HG02840 (cell line): ENCODE data around the gene CDH5.

Experiments used
- ATAC-seq: cut with Tn5 transposase; IDR thresholded peaks from one replicate; pipeline ENCODE4 v1.9.1; 2021; ENCODE audit warnings: mild to moderate bottlenecking, moderate library complexity, moderate number of reproducible peaks; ENCODE audit not compliant: unreplicated experiment, low FRiP score

Gene CDH5

DNA sequence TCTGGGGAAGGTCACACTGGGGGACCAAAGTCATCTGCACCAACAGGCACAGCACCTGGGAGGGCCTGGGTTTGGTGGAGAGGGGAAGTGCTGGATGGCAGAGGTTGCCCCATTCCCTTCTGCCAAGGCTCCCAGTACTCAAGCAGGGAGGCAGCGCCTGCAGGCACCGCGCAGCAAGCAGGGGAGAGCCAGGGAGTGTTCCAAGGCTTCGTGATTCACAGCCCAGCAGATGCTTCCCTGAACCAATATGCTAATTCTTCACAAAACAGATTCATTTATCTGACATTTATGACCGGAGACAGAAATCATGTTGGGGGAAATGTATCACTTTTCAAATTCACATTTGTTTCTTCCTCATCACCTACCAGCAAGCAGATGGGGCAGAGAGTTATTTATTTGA is 13.4 kb upstream of the CDH5 start:
- ATAC-seq = no peak

DNA sequence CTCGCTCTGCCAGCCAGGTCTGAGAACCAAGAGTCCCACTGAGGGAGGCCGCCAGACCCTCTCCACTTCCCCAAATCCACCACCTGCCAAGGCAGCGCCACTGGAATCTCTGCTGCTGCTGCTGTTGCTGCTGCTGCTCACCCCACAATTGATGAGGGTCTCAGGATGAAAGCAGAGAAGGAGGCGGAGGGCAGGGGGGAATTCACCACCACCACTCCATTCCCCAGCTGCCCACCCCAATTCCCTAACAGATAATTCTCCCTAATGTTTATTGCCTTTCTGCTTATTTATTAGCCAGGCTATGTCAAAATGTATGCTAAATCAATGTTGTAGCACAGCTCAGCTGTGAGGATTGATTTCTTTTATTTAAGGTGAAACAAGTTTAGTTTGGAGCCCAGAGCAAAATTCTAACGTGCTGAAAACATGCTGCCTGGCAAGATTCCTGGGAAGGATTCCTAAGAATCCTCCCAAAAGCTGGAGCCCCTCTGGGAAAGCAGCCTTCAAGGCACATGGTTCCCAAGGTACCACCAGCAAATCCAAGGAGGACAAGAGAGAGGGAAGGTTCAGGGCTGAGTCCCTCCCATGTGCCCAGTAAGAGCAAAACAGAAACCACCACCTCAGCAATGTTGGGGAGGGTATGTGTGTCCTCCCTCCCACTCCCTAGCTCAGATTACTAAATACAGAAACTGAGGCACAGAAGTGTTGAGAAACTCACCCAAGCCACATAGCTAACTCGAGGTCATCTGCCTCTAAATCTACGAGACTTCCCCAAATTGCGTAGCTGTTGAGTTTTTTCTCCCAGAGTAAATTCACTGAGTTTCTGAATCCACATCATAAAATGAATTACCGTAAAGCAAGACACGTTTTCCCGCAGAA is 12.2 kb upstream of the CDH5 start:
- no peak for ATAC-seq

DNA sequence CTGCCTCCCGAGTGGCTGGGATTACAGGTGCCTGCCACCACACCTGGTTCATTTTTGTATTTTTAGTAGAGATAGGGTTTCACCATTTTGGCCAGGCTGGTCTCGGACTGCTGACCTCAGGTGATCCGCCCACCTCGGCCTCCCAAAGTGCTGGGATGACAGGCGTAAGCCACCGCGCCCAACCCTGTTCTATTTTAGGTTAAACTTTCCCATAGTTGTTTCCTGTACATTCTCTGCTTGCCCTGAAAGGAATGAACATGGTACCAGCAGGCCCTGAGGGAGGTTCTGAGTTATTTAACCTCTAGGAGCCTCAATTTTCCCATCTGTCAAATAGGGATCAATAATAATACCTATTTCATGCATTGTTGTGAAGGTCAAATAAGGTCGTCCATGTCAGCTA is 11.0 kb upstream of the CDH5 start:
- ATAC-seq = no peak

DNA sequence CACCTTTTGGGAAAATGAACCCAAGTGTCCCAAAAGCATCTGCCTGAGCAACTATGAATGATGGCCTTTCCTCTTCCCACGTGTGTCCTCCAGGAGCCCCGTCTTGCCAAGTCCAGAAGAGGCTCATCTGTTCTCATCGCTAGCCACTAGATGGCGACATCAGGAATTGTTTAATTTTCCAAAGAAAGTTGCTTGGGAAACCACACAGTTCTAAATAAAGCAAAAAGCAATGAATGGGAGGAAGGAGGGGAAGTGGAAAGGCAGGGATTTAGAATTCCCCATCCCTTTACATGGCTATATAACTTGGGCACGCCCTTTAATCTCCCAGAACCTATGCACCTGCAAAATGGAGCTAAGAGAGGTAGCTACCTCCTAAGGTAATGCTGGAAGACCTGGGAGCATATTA is 9.0 kb upstream of the CDH5 start:
- ATAC-seq = no peak

DNA sequence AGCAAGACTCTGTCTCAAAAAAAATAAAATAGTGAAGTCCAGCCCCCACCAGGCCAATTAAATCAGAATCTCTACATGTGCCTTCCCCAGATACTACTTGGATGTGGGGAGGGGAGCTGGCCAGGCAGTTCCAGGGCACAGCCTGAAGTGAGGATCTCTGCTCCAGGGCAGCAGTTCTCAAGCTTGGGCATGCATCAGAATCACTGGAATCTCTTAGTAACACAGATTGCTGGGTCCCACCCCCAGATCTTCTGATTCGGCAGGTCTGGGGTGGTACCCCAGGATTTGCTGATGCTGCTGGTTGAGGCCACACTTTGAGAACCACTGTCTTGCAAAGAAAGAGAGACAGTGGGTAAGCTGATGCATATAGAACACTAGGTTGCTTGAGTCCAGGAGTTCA is 8.3 kb upstream of the CDH5 start:
- no peak for ATAC-seq

DNA sequence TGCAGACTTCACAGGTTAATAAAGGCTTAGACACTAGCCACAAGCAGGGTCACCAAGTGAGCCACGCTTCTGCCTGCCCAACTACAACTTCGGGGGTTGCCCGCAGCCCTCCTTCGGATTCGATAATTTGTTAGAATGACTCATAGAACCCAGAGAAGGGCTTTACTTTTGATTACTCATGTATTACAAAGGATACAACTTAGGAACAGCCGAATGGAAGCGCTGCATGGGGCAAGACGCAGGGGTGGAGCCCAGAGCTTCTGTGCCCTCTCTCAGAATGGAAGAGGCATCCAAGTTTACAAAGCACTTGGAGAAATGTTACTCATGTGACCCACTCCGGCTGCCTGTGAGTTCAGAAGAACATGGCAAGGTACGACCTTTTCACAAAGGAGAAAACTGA is 7.5 kb upstream of the CDH5 start:
- no peak for ATAC-seq

DNA sequence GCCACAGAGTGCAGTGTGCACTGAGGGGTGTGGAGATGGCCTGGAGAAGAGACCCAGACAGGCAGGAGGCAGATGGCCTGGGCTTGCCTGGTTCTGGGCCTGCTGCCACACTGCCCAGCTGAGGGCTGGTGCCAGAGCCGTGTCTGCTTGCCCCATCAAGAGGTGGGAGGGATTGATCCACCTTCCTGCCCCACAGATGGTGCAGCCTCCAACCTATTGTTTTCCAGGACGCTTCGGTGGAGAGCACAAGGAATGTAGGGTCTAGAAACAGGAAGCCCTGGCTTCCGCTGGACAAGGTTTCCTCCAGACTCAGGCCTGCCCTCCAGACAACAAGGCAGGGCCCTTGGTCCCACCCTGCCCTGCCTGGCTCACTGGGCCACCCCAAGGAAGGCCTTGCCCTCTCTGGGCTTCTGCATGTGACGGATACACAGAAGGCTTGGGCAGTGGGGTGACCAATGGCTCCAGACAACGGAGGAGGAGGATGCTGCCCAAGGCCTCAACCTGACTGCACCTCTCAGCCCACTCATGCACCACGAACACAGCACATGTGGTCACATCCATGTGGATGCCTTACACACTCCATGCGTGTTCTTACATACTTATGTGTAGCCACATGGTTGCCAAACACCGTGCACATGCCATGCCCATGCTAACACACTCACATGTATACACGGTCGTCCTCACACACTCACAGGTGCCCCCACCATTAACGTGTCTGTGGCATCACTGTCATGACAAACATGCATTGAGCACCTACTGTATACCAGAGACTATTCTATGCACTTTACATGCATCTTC is 6.5 kb upstream of the CDH5 start:
- no peak for ATAC-seq

DNA sequence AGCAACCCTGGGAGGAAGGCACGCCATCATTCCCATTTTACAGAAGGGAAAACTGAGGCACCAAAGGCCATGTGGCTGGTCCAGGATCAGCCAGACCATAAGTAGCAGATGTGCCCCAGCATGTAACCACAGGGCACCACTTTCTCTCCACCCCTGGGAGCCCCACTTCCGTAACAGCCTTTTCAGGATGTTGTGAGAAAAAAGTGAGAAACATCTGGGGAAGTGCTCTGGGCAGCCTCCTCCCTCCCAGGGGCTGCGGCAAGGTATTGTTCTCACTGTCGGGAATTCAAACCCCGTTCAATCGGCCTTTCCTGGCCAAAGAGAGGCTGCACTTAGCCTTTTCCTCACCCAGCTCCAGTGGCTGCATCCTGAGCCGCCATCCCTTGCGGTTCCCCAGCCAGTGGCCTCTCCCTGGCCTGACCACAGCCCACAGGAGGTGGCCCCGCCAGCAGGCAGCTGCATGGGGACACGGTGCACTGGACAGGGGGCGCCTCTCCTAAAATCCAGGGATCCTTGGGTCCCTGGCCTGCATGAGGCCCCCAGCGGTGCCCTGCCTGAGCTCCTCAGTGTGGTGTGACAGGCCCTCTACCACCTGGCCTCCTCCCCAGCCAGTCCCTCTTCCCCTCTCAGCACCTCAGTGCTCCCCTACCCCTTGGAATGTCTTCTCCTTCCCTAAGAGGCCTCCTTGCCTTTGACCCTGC is 5.7 kb upstream of the CDH5 start:
- ATAC-seq = no peak

DNA sequence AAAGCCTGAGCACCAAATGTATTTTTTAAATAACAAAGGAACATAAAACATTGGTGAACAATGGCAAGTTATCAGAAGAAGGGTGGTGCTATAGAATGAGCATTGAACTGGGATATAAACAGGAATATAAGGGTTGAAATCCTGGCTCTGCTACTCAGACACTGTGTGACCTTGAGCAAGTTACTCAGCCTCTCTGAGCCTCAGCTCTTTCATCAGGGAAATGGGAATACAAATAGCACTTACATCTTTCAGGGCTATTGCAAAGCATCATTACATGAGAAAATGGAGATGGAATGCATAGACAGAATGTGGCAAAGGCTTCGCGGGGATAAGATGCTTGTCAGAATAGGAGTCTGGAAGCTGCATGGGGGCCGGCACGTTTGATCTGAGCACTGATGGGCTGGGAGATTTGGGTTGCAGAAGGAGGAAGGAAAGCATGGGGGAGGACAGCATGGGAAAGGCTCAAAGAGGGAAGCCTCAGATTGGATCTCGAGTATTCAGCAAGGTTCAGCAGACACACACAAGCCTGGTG is 4.8 kb upstream of the CDH5 start:
- ATAC-seq = no peak

DNA sequence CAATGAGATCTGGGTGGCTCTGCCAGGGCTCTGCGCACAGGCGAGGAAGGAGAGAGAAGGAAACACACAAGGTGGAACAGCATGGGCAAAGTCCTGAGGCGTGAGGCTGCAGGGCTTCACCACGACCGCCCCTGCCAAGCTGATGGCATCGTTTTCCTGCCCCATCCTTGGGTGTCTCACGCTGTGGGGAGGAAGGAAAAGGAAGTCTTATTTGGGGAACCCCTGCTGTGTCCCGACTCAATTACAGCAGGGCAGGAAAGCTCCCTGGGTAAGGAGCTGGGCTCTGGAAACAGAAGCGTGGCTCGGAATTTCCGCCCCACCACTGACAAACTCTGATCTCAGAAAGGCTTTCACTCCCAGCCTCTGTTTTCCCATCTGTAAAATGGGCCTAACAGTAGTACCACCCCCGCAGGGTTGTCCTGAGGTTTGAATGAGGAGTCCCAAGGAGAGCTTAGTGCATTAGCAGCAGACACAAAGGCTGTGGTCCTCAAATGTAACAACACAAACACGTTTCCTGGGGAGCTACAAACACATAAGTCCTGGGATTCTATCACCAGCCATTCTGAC is 3.2 kb upstream of the CDH5 start:
- ATAC-seq = no peak

DNA sequence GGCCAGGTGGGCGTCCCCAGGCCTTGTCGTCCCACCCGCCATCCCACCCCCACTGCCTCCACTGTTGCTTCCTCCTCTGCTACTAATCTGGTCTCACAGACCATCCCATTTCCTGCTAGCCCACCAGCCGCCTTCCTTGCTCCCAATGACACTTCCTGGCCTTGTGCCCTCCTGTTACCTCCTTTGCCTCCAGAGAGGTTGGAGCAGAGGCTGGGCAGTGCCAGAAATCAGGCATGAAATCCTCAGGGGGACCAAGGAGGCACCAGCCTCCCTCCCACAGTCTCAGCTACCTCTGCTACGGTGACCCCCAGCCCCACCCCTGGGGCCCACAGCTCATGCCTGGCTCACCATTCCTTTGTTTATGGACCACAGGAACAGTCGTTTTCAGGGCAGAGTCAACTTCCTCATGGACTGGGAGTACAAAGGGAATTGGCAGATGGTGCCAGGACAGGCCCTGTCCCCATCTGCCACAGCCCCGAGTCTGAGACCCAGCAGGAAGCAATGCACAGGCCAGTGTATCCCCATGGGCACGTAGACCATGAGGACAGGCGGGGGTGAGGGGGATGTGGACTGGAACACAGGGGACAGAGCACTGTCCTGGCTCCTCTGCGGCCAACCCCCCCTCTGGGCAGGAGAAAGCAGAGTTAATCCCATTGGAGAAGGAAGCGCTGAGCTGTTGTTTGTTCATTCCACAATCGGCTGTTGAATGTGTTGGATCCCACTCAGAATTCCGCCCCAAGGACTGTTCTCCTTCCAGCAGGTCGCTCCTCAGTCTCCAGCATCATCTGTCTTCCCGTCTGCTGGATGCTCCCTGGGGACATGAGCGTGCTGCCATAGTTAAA is 2.2 kb upstream of the CDH5 start:
- no peak for ATAC-seq

DNA sequence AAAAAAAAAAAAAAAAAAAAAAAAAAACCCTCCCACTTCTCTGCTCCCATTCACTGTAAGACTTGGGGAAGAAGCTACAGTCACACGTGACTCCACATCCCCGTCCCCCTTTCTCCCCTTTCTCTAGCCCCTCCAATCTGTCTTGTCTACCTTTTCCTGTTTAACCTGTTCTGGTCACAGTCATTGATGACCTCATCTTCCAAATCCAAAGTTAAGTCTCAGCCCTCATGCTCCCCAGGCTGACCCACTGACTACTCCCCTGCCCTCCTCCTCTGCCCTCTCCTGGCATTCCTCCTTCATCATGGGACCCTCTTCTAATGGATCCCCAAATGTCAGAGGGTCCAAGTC is 1.6 kb upstream of the CDH5 start:
- ATAC-seq = no peak

DNA sequence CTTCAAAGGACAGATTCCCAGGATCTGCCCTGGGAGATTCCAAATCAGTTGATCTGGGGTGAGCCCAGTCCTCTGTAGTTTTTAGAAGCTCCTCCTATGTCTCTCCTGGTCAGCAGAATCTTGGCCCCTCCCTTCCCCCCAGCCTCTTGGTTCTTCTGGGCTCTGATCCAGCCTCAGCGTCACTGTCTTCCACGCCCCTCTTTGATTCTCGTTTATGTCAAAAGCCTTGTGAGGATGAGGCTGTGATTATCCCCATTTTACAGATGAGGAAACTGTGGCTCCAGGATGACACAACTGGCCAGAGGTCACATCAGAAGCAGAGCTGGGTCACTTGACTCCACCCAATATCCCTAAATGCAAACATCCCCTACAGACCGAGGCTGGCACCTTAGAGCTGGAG is 840 bp upstream of the CDH5 start:
- no peak for ATAC-seq

DNA sequence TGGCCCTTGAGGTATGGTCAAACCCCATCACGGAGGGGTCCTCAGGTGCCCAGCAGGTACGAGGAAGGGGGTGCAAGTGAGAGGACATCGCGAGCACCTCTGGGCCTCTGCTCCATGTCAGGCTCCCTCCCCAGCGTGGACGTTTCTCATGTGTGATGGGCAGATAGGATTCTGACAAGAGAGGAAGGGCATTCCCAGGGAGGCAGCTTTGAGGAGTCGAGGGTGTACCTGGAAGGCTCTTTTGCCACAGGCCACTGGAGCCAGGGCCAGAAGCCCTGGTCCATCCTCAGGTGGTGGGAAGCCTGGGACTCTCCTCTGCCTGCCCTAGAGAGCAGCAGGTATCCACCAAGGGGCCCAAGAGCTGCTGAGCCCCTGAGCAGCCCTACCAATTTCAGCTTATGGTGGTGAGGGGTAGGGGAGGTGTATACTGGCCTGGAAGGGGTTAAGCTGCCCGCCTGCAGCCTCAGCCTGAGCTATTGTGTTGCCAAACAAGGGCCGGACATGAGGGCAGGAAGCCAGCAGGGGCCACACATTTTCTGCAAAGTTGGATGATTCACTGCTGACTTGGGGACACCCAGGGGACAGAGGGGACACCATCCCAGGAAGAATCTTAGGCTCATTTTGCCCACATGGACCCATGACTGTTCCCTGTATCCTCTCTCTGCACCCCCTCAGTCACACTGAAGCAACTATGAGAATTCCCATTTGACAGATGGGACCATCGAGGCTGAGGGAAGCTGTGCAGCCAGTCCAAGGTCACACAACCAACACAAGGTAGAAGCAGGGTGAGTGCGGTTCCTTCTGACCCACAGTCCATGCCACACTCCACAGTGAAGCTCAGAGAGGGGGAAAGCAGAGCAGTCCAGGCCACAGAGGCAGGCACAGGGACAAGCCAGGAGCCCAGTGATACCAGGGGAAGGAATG is 1.7 kb downstream of the CDH5 start:
- ATAC-seq = no peak

DNA sequence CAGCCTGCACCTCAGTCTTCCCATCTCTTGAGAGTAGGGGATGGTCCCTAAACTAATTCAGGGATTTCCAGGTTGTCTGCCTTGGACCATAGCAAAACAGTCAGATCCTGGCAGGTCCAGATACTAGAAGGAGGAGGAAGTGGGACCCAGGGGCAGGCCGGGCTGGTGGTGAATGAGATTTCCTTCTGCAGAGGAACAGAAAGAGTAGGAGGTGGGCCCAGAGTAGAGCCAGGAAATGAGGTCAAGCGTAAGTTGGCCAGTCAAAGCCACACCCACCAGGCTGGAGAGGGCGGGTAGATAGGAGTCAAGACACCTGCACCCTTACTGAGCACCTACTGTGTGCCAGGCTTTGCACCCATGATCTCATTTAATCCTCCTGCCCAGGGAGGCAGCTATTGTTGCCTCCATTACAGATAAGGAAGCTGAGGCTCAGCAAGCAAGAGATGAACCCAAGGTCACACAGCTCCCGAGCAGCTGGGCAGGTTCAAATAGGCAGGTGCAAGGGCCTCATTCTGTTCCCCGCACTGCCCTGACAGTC is 2.6 kb downstream of the CDH5 start:
- no peak for ATAC-seq

DNA sequence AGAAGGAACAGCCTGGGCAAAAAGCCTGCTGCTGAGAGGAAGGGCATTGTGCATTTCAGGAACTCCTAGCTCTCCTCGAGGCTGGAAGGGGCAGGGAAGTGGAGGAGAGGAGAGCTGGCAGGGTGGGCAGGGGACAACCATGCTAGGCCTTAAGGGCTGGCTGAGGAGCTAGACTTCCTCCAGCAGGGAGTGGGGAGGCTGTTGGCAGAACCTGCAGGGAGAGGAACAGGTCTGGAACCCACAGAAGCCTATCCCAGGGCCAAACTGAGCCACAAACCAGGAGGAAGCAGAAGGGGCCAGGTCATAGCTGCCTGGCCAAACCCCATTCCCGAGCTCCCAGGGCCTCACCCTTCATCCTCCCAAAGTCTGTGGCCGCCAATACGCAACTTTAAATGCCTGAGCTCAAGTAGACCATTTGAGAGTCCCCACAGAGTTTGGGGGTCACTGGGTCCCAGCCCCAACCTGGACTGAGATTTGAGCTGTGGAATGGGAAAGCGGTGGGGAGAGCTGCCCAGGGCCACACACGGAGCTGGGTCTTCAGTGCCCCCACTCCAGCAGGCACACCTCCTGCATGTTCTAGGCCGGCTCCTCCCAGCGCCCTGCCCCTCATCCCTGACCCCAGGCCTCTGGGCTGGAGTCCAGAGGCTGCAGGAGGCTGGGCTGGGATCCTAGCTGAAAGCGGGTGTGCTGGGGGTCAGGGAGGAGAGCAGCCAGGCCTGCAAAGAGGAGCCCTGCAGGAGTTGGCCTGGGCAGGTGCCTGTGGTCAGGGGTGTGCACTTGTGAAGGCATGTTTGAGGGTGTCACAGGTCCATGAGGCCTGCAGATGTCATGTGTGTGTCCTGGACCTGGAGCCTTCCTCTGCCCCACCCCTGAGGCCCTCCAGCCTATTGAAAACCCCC is 4.5 kb downstream of the CDH5 start:
- ATAC-seq = no peak

DNA sequence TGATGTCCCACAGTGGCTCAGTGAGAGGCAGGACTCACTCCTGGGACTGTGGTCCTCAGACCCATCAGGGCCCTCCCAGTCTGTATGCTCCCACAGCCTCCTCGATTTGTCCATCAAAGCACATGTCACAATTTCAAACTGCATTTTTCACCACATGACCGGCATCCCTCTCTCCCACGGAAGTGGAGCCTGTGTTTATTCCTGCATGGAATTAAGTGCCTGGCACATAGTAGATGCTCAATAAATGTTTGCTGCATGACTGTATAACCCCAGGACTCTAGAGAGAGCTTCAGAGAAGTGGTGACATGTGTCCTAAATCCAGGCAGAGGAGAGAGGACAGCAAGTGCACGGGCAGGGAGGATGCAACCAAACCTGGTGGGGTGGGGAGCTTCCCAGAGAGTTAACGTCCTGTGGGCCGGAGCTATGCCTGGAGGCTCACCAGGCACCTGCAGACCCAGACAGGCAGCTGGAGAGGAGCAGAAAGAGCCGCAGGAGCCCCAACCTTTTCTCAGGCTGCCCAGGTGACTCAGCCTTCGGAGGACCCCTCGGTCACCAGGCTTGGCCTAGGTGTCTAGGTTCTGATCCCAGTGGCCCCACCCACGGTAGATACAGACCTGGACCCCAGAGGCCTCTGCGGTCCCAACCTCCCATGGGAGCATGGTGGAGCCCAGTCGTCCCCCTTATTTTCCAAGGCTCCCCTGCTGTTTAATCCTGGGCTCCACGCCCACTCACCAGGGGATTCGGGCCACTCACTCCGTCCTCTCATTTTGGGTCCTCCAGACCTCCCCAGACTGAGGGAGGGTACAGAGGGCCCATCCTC is 5.8 kb downstream of the CDH5 start:
- ATAC-seq = no peak
